ENCODE measurements around the gene LIN28A.

The LIN28A gene

GRCh38 chr1:26417111-26417759 is 6.6 kb downstream of the LIN28A start:
- Mint-ChIP-seq H3K4me3 (no peak overlapping the region), H3K36me3 (ENCODE audit: insufficient read depth) (peaks cover 2% of the 10 kb centered on the region), H3K9me3 (no peaks in the 10 kb centered on the region)

GRCh38 chr1:26418865-26419349 is 8.3 kb downstream of the LIN28A start:
- H3K36me3 Mint-ChIP-seq (ENCODE audit: insufficient read depth), result no peaks in the 10 kb centered on the region
- no peak for DNase-seq (ENCODE audit: low spot score in 2 of 2)
- H3K4me1 Mint-ChIP-seq, result no peaks in the 10 kb centered on the region
- H3K27me3 Mint-ChIP-seq, result peaks cover 57% of the 10 kb centered on the region
- H3K9me3 Mint-ChIP-seq, result no peaks in the 10 kb centered on the region
- ATAC-seq (replicated peaks; ENCODE audit: extremely low read depth, poor library complexity, severe bottlenecking), result no peak
- no peak overlapping the region for H3K27ac Mint-ChIP-seq (ENCODE audit: low read depth)
- H3K4me3 Mint-ChIP-seq, result no peak overlapping the region

More at GRCh38 chr1:26417111-26417759, 6.6 kb downstream of the LIN28A start:
- DNase-seq (ENCODE audit: low spot score in 2 of 2), result peak; percentile 73 to 81
- Mint-ChIP-seq H3K4me1 (no peaks in the 10 kb centered on the region), H3K27ac (ENCODE audit: low read depth) (no peak overlapping the region), H3K27me3 (peaks cover 66% of the 10 kb centered on the region)
- ATAC-seq (replicated peaks; ENCODE audit: extremely low read depth, poor library complexity, severe bottlenecking), result peak; percentile 98

- no peak overlapping the region for H3K27ac Mint-ChIP-seq (ENCODE audit: low read depth)
- ATAC-seq (replicated peaks; ENCODE audit: extremely low read depth, poor library complexity, severe bottlenecking) (no peak), DNase-seq (ENCODE audit: low spot score in 2 of 2) (no peak)
- no peaks in the 10 kb centered on the region for H3K4me1 Mint-ChIP-seq
- no peaks in the 10 kb centered on the region for H3K9me3 Mint-ChIP-seq
- no peak overlapping the region for H3K4me3 Mint-ChIP-seq
- H3K36me3 Mint-ChIP-seq (ENCODE audit: insufficient read depth), result no peaks in the 10 kb centered on the region
- peaks cover 51% of the 10 kb centered on the region for H3K27me3 Mint-ChIP-seq
These were observed 8.9 kb downstream of the LIN28A start for GRCh38 chr1:26419494-26419893.

- no peaks in the 10 kb centered on the region for H3K9me3 Mint-ChIP-seq
These were observed 19.1 kb downstream of the LIN28A start for GRCh38 chr1:26429721-26430120.

GRCh38 chr1:26431979-26432695 is 21.5 kb downstream of the LIN28A start, which contains the start of gene DHDDS:
DHDDS (plus strand) TSS chr1:26432321; CDS start chr1:26432946, 625 bp downstream.
- ATAC-seq (replicated peaks; ENCODE audit: extremely low read depth, poor library complexity, severe bottlenecking), result peak; percentile 98
- Mint-ChIP-seq H3K4me3 (peak within 1 kb of the TSS; percentile 90), H3K27ac (ENCODE audit: low read depth) (peak within 1 kb of the TSS; percentile 96), H3K36me3 (ENCODE audit: insufficient read depth) (peaks cover 12% of the 10 kb centered on the region), H3K4me1 (peaks cover 19% of the 10 kb centered on the region), H3K27me3 (peaks cover 8% of the 10 kb centered on the region), H3K9me3 (no peaks in the 10 kb centered on the region)
- peak; percentile 94 to 97 for DNase-seq (ENCODE audit: low spot score in 2 of 2)

More at GRCh38 chr1:26429721-26430120, 19.1 kb downstream of the LIN28A start:
- peaks cover 30% of the 10 kb centered on the region for H3K27me3 Mint-ChIP-seq
- H3K4me3 Mint-ChIP-seq, result no peak overlapping the region
- H3K4me1 Mint-ChIP-seq, result peaks cover 19% of the 10 kb centered on the region
- ATAC-seq (replicated peaks; ENCODE audit: extremely low read depth, poor library complexity, severe bottlenecking), result no peak
- H3K36me3 Mint-ChIP-seq (ENCODE audit: insufficient read depth), result peaks cover 8% of the 10 kb centered on the region
- no peak for DNase-seq (ENCODE audit: low spot score in 2 of 2)
- no peak overlapping the region for H3K27ac Mint-ChIP-seq (ENCODE audit: low read depth)

GRCh38 chr1:26432793-26433192 is 22.2 kb downstream of the LIN28A start:
- peaks cover 8% of the 10 kb centered on the region for H3K27me3 Mint-ChIP-seq
- H3K27ac Mint-ChIP-seq (ENCODE audit: low read depth), result peak overlapping the region; percentile 96
- ATAC-seq (replicated peaks; ENCODE audit: extremely low read depth, poor library complexity, severe bottlenecking), result peak; percentile 3

GRCh38 chr1:26434161-26434752 is 23.6 kb downstream of the LIN28A start:
- H3K9me3 Mint-ChIP-seq, result no peaks in the 10 kb centered on the region
- DNase-seq (ENCODE audit: low spot score in 2 of 2) (no peak), ATAC-seq (replicated peaks; ENCODE audit: extremely low read depth, poor library complexity, severe bottlenecking) (no peak)
- H3K36me3 Mint-ChIP-seq (ENCODE audit: insufficient read depth), result peaks cover 25% of the 10 kb centered on the region
- H3K27ac Mint-ChIP-seq (ENCODE audit: low read depth), result no peak overlapping the region
- H3K4me1 Mint-ChIP-seq, result peaks cover 19% of the 10 kb centered on the region
- H3K27me3 Mint-ChIP-seq, result peaks cover 7% of the 10 kb centered on the region
- H3K4me3 Mint-ChIP-seq, result no peak overlapping the region

More at GRCh38 chr1:26432793-26433192, 22.2 kb downstream of the LIN28A start:
- no peak for DNase-seq (ENCODE audit: low spot score in 2 of 2)
- H3K36me3 Mint-ChIP-seq (ENCODE audit: insufficient read depth), result peaks cover 12% of the 10 kb centered on the region
- peaks cover 19% of the 10 kb centered on the region for H3K4me1 Mint-ChIP-seq
- H3K9me3 Mint-ChIP-seq, result no peaks in the 10 kb centered on the region
- H3K4me3 Mint-ChIP-seq, result peak overlapping the region; percentile 90

- H3K4me3 Mint-ChIP-seq, result no peak overlapping the region
- H3K27ac Mint-ChIP-seq (ENCODE audit: low read depth), result no peak overlapping the region
- H3K36me3 Mint-ChIP-seq (ENCODE audit: insufficient read depth), result peaks cover 38% of the 10 kb centered on the region
- ATAC-seq (replicated peaks; ENCODE audit: extremely low read depth, poor library complexity, severe bottlenecking) (no peak), DNase-seq (ENCODE audit: low spot score in 2 of 2) (no peak)
- H3K27me3 Mint-ChIP-seq, result no peaks in the 10 kb centered on the region
- peaks cover 13% of the 10 kb centered on the region for H3K4me1 Mint-ChIP-seq
- H3K9me3 Mint-ChIP-seq, result no peaks in the 10 kb centered on the region
These were observed 27.4 kb downstream of the LIN28A start for GRCh38 chr1:26438041-26438440.

GRCh38 chr1:26440259-26440658 is 29.6 kb downstream of the LIN28A start:
- Mint-ChIP-seq H3K4me3 (no peak overlapping the region), H3K36me3 (ENCODE audit: insufficient read depth) (peaks cover 43% of the 10 kb centered on the region), H3K4me1 (peaks cover 6% of the 10 kb centered on the region), H3K9me3 (no peaks in the 10 kb centered on the region), H3K27me3 (no peaks in the 10 kb centered on the region), H3K27ac (ENCODE audit: low read depth) (no peak overlapping the region)
- no peak for DNase-seq (ENCODE audit: low spot score in 2 of 2)
- no peak for ATAC-seq (replicated peaks; ENCODE audit: extremely low read depth, poor library complexity, severe bottlenecking)

- H3K27ac Mint-ChIP-seq (ENCODE audit: low read depth), result no peak overlapping the region
- no peak overlapping the region for H3K4me3 Mint-ChIP-seq
- peaks cover 22% of the 10 kb centered on the region for H3K36me3 Mint-ChIP-seq (ENCODE audit: insufficient read depth)
- no peaks in the 10 kb centered on the region for H3K27me3 Mint-ChIP-seq
- H3K4me1 Mint-ChIP-seq, result no peaks in the 10 kb centered on the region
- H3K9me3 Mint-ChIP-seq, result no peaks in the 10 kb centered on the region
- DNase-seq (ENCODE audit: low spot score in 2 of 2) (no peak), ATAC-seq (replicated peaks; ENCODE audit: extremely low read depth, poor library complexity, severe bottlenecking) (no peak)
These were observed 39.3 kb downstream of the LIN28A start for GRCh38 chr1:26449868-26450267.

- Mint-ChIP-seq H3K27me3 (no peaks in the 10 kb centered on the region), H3K36me3 (ENCODE audit: insufficient read depth) (peaks cover 18% of the 10 kb centered on the region), H3K9me3 (no peaks in the 10 kb centered on the region), H3K4me1 (no peaks in the 10 kb centered on the region), H3K4me3 (no peak overlapping the region), H3K27ac (ENCODE audit: low read depth) (no peak overlapping the region)
- DNase-seq (ENCODE audit: low spot score in 2 of 2), result no peak
- no peak for ATAC-seq (replicated peaks; ENCODE audit: extremely low read depth, poor library complexity, severe bottlenecking)
These were observed 40.3 kb downstream of the LIN28A start for GRCh38 chr1:26450908-26451307.

- H3K36me3 Mint-ChIP-seq (ENCODE audit: insufficient read depth), result peaks cover 18% of the 10 kb centered on the region
- no peak overlapping the region for H3K27ac Mint-ChIP-seq (ENCODE audit: low read depth)
- no peaks in the 10 kb centered on the region for H3K4me1 Mint-ChIP-seq
- no peak for DNase-seq (ENCODE audit: low spot score in 2 of 2)
- no peak for ATAC-seq (replicated peaks; ENCODE audit: extremely low read depth, poor library complexity, severe bottlenecking)
- H3K27me3 Mint-ChIP-seq, result no peaks in the 10 kb centered on the region
- no peak overlapping the region for H3K4me3 Mint-ChIP-seq
- H3K9me3 Mint-ChIP-seq, result no peaks in the 10 kb centered on the region
These were observed 42.0 kb downstream of the LIN28A start for GRCh38 chr1:26452459-26453183.

All from central memory CD8-positive, alpha-beta T cell (primary cell).